Fibroblast of skin of right quadriceps (primary cell): ENCODE measurements around the gene WDR7.

ENCODE experiments used
- DNase-seq: peaks from one replicate; pipeline ENCODE4 v3.0.0-alpha.2; 2013

The WDR7 gene

GRCh38 chr18:56723706-56724105 is 72.5 kb downstream of the WDR7 start:
- no peak for DNase-seq

GRCh38 chr18:56726906-56727305 is 75.7 kb downstream of the WDR7 start:
- no peak for DNase-seq

- DNase-seq = no peak
Observed at GRCh38 chr18:56727399-56727798, 76.2 kb downstream of the WDR7 start.

GRCh38 chr18:56728741-56729140 is 77.6 kb downstream of the WDR7 start:
- DNase-seq = no peak

- no peak for DNase-seq
Observed at GRCh38 chr18:56738184-56738583, 87.0 kb downstream of the WDR7 start.

- DNase-seq = no peak
Observed at GRCh38 chr18:56739731-56740130, 88.6 kb downstream of the WDR7 start.

- no peak for DNase-seq
Observed at GRCh38 chr18:56740645-56741044, 89.5 kb downstream of the WDR7 start.

GRCh38 chr18:56741685-56742084 is 90.5 kb downstream of the WDR7 start:
- DNase-seq = no peak

GRCh38 chr18:56743115-56743514 is 92.0 kb downstream of the WDR7 start:
- no peak for DNase-seq

GRCh38 chr18:56747032-56747658 is 96.0 kb downstream of the WDR7 start:
- DNase-seq = no peak

GRCh38 chr18:56747857-56748256 is 96.7 kb downstream of the WDR7 start:
- no peak for DNase-seq

GRCh38 chr18:56748698-56749268 is 97.6 kb downstream of the WDR7 start:
- peak; percentile 32 for DNase-seq

- no peak for DNase-seq
Observed at GRCh38 chr18:56756966-56757365, 105.8 kb downstream of the WDR7 start.

GRCh38 chr18:56770097-56770496 is 118.9 kb downstream of the WDR7 start:
- DNase-seq = no peak

- DNase-seq = no peak
Observed at GRCh38 chr18:56770873-56771272, 119.7 kb downstream of the WDR7 start.

- DNase-seq = no peak
Observed at GRCh38 chr18:56775701-56776100, 124.5 kb downstream of the WDR7 start.

GRCh38 chr18:56787390-56787789 is 136.2 kb downstream of the WDR7 start:
- no peak for DNase-seq

- peak; percentile 17 for DNase-seq
Observed at GRCh38 chr18:56789004-56789888, 138.1 kb downstream of the WDR7 start.

GRCh38 chr18:56789889-56790180 is 138.7 kb downstream of the WDR7 start:
- no peak for DNase-seq

GRCh38 chr18:56795381-56795780 is 144.2 kb downstream of the WDR7 start:
- peak; percentile 10 for DNase-seq

- DNase-seq = peak; percentile 17
Observed at GRCh38 chr18:56799756-56800155, 148.6 kb downstream of the WDR7 start.

GRCh38 chr18:56803051-56803450 is 151.9 kb downstream of the WDR7 start:
- peak; percentile 12 for DNase-seq

- DNase-seq = peak; percentile 42
Observed at GRCh38 chr18:56804395-56804794, 153.2 kb downstream of the WDR7 start.

GRCh38 chr18:56807901-56808300 is 156.7 kb downstream of the WDR7 start:
- DNase-seq = no peak
